Fibroblast of the aortic adventitia (primary cell): ENCODE data around the gene TANGO2. TPM values are rescaled to one million over a fixed set of nuclear protein-coding genes. Genes with fewer than 3 reads are reported as not detected.

Experiments
- DNase-seq: peaks from one replicate; pipeline ENCODE4 v3.0.0-alpha.2; 2010; ENCODE audit warnings: low read depth
- H3K4me3 ChIP-seq: 2 replicates; pipeline ENCODE4 v1.5.1; 2011; ENCODE audit warnings: low read depth, mild to moderate bottlenecking, control low read depth, low read length, moderate library complexity
- CTCF ChIP-seq: IDR thresholded peaks from 2 replicates; pipeline ENCODE4 v1.5.1; 2011; ENCODE audit warnings: mild to moderate bottlenecking, low read length, control low read depth, inconsistent platforms; ENCODE audit not compliant: insufficient read depth
- total RNA-seq: library from RNA; depleted of rRNA; stranded (reverse); fragments of >200 nt; gene quantifications from 2 replicates; pipeline ENCODE4 v1.2.3, GENCODE V29; 2012; ENCODE audit warnings: low replicate concordance

TANGO2 gene
- total RNA-seq, 1 donor: 41.7 TPM

DNA sequence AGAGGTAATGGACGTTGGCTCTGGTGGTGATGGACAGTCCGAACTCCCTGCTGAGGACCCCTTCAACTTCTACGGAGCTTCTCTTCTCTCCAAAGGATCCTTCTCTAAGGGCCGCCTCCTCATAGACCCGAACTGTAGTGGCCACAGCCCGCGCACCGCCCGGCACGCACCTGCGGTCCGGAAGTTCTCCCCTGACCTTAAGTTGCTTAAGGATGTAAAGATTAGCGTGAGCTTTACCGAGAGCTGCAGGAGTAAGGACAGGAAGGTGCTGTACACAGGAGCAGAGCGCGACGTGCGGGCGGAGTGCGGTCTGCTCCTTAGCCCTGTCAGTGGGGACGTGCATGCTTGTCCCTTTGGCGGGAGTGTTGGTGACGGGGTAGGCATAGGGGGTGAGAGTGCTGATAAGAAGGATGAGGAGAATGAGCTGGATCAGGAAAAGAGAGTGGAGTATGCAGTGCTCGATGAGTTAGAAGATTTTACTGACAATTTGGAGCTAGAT, 65.2 kb downstream of the TANGO2 start:
- no peak for TF ChIP-seq CTCF
- DNase-seq: no peak
- no peak overlapping the region for H3K4me3 ChIP-seq

DNA sequence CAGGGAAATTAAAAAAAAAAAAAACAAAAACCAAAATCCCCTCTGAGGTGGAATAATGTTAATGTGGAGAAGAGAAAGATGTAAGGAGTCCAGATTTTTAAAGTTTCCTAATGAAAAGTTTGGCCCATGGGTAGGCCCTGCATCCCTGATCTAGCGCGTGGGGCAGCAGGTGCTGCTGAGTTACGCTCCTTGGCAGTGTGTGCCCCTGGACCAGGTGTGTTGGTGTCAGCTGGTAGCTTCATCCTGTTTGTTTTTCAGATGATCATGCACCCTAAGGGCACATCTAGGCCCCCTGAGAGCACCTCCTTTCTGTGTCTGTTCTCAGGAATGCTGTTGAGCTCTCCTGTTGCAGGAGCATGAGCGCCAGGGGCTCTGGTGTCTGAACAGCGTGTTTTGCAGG, 65.9 kb downstream of the TANGO2 start:
- no peak overlapping the region for H3K4me3 ChIP-seq
- no peak for DNase-seq
- no peak for TF ChIP-seq CTCF

GRCh38 chr22:20087319-20088262, 66.7 kb downstream of the TANGO2 start:
- no peak for TF ChIP-seq CTCF
- no peak overlapping the region for H3K4me3 ChIP-seq
- DNase-seq: no peak

DNA sequence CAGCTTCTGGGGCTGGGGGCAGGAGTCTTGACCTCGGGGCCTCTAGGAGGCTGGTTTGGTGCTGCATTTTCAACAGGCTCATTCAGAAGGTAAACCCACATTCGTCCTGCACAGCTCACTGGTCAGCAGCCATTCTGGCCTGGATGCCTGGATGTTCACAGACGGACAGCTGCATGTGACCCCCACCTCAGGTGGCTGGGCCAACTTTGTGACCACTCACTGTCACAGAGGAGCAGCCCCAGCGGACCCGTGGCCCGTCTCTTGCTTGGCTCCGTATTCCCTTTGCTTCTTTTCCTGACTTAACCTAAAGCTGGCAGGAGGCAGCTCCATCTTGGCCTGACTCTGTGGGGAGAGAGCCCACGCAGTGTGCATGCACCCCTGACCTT, 67.3 kb downstream of the TANGO2 start:
- no peak overlapping the region for H3K4me3 ChIP-seq
- TF ChIP-seq CTCF: no peak
- DNase-seq: no peak

- no peak overlapping the region for H3K4me3 ChIP-seq
- no peak for DNase-seq
- no peak for TF ChIP-seq CTCF
Observed at GRCh38 chr22:20089226-20089976, 68.5 kb downstream of the TANGO2 start.

GRCh38 chr22:20089977-20090729, 69.2 kb downstream of the TANGO2 start:
- DNase-seq: no peak
- H3K4me3 ChIP-seq: no peak overlapping the region
- TF ChIP-seq CTCF: no peak
